ENCODE measurements around the gene ATG5.

DNA sequence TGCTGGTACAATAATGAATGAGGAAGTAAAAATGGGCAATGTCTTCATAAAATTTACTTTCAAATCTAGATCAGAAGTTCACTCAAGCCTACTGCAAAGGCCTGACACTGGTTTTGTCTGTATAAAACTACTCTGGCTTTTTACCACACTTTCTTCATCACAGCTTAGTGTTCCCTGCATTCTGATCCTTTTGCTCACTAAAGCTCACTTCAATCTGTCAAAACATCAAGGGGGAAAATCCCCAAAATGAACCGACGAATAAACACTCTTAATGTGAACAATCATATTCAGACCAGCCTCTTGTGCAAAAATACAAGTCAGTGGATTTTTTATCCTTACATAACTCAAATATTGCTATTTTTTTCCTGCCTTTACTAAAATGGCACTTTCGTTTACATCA, 140.9 kb downstream of the ATG5 start:
- TF ChIP-seq TAF1 (IDR thresholded peaks at IDR 0.05; ENCODE audit: borderline replicate concordance, insufficient read depth, low read length), result no peak
- TF ChIP-seq, protein P1, sequence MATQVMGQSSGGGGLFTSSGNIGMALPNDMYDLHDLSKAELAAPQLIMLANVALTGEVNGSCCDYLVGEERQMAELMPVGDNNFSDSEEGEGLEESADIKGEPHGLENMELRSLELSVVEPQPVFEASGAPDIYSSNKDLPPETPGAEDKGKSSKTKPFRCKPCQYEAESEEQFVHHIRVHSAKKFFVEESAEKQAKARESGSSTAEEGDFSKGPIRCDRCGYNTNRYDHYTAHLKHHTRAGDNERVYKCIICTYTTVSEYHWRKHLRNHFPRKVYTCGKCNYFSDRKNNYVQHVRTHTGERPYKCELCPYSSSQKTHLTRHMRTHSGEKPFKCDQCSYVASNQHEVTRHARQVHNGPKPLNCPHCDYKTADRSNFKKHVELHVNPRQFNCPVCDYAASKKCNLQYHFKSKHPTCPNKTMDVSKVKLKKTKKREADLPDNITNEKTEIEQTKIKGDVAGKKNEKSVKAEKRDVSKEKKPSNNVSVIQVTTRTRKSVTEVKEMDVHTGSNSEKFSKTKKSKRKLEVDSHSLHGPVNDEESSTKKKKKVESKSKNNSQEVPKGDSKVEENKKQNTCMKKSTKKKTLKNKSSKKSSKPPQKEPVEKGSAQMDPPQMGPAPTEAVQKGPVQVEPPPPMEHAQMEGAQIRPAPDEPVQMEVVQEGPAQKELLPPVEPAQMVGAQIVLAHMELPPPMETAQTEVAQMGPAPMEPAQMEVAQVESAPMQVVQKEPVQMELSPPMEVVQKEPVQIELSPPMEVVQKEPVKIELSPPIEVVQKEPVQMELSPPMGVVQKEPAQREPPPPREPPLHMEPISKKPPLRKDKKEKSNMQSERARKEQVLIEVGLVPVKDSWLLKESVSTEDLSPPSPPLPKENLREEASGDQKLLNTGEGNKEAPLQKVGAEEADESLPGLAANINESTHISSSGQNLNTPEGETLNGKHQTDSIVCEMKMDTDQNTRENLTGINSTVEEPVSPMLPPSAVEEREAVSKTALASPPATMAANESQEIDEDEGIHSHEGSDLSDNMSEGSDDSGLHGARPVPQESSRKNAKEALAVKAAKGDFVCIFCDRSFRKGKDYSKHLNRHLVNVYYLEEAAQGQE (IDR thresholded peaks at IDR 0.05; ENCODE audit: insufficient read depth in 1 of 2, low read depth in 2 of 2, low read length in 2 of 2), result no peak
- TF ChIP-seq POLR2AphosphoS5 (IDR thresholded peaks at IDR 0.05; ENCODE audit: low read depth, low read length), result no peak
- no peak for TF ChIP-seq SIN3A (IDR thresholded peaks at IDR 0.05; ENCODE audit: borderline replicate concordance, insufficient read depth, low read length)
- TF ChIP-seq FOXP2 (optimal IDR thresholded peaks at IDR 0.05; ENCODE audit: borderline replicate concordance, extremely low read depth, extremely low read length, insufficient read depth), result no peak
